Measurements from ENCODE around the gene CLIP2. TPM values are rescaled to one million over a fixed set of nuclear protein-coding genes. Genes with fewer than 3 reads are reported as not detected.
"Not testable (repeated sequence)": the region's sequence is repeated elsewhere in the genome, so short reads cannot be mapped to it uniquely, and the experiment has no call there.

CLIP2 gene
- 14.5 and 22.7 TPM in 2 replicates for total RNA-seq
- 13.4 TPM for polyA plus RNA-seq (2012)

DNA sequence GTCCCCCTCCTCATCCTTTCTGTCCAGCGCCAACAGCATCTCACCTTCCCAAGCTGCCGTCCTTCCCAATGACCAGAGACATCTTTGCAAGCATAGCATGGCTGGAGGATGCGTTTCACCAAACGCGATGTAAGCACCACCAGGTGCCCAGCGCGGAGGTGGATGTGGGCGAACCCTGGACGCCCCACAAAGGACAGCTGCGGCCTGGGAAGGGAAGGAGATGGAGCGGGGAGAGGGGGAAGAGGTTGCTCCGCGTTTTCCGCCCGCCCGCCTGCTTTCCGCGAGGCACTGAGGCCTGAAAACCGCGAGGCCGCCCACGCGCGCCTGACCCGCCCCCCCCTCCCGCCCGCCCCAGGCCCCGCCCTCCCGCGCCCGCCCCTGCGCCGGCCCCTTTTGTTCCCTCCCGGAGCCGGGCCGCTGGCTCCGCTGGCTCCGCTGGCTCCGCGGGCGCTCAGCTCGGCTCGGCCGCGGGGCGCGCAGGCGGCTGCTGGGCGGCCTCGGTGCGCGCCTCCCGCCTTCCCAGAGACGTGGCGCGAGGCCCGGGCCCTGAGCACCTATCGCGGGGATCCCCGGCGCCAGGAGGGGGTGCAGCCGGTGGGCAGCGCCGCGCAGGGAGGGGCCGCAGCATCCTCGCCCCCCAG, at the start of gene CLIP2:
CLIP2 (plus strand) TSS at position 390 of the 641 bp plus-strand sequence. CDS start 28,140 bp downstream, outside the sequence.
- DNase-seq (ENCODE audit: low read depth) = peak; percentile 91

GRCh38 chr7:74240482-74240881, 48.7 kb upstream of the CLIP2 start:
- DNase-seq (ENCODE audit: low read depth) = peak; percentile 21

DNA sequence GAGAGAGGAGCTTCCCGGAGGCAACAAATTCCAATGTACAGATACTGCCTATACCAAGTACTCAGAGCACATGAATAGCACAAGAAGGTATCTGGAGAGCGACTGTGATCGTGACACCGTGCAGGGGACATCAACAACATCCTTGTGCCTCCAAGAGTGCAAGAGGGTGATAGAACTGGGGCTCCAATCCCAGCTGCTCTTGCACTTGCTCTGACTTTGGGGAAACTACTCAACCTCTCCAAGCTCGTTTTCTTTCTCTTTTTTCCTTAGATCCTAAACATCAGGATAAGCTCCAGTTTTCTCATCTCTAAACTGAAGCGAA, 47.1 kb upstream of the CLIP2 start:
- DNase-seq (ENCODE audit: low read depth) = no peak

DNA sequence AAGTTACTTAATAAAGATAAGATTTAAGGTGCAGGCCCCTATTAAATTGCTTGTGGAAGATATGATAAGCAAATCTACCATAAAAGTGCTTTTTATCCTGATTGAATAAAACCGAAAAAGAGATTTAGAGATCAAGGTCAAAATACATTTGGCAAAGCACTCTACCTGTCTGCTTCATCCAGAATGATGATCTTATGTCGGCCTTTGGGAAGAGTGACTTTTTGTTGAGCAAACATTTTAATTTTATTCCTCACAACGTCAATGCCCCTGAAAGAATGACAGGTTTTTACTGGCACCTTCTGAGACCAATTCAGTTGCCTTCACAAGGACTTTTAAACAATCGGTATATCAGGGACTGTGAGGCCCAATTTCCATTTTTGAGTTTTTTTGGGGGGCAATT, 42.7 kb upstream of the CLIP2 start:
- no peak for DNase-seq (ENCODE audit: low read depth)

DNA sequence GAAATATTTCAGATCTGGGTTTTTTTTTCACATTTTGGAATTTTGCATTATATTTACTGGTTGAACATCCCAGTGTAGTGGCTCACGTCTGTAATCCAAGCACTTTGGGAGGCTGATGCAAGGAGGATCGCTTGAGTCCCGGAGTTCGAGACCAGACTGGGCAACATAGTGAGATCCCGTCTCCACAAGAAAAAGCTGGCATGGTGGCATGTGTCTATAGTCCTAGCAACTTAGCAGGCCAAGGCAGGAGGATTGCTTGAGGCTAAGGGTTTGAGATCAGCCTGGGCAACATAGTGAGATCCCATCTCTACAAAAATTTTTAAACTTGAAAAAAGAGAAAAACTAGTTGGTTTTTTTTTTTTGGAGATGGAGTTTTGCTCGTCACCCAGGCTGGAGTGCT, 41.1 kb upstream of the CLIP2 start:
- DNase-seq (ENCODE audit: low read depth) = no peak

DNA sequence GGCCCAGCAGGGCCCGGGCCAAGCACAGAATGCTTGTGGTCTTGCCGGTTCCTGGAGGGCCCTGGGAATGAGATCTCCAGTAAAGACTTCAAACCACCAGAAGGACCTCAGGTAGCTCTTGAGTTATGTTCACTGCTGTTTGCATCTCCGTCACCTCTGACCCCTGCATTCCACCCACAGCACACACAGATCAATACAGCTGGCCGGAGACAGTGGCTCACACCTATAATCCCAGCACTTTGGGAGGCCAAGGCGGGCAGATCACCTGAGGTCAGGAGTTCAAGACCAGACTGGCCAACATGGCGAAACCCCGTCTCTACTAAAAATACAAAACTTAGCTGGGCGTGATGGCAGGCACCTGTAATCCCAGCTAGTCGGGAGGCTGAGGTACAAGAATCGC, 40.1 kb upstream of the CLIP2 start:
- DNase-seq (ENCODE audit: low read depth) = not testable (repeated sequence)

- no peak for DNase-seq (ENCODE audit: low read depth)
Observed at GRCh38 chr7:74252893-74253292, 36.3 kb upstream of the CLIP2 start.

DNA sequence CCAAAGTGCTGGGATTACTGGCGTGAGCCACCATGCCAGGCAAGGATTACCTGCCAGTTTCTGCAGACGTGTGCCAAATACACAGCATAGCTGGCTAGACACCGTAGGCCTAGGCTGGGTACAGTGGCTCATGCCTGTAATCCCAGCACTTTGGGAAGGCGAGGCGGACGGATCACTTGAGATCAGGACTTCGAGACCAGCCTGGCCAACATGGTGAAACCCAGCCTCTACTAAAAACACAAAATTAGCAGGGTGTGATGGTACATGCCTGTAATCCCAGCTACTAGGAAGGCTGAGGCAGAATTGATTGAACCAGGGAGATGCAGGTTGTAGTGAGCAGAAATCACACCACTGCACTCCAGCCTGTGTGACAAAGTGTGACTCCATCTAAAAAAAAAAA, 35.9 kb upstream of the CLIP2 start:
- DNase-seq (ENCODE audit: low read depth) = no peak

- DNase-seq (ENCODE audit: low read depth) = no peak
Observed at GRCh38 chr7:74253835-74254128, 35.4 kb upstream of the CLIP2 start.

GRCh38 chr7:74254129-74254857, 34.9 kb upstream of the CLIP2 start, which contains the start of gene RFC2:
Gene RFC2 (minus strand): TSS chr7:74254399. CDS start chr7:74254383, 16 bp downstream.
- peak; percentile 98 for DNase-seq (ENCODE audit: low read depth)

DNA sequence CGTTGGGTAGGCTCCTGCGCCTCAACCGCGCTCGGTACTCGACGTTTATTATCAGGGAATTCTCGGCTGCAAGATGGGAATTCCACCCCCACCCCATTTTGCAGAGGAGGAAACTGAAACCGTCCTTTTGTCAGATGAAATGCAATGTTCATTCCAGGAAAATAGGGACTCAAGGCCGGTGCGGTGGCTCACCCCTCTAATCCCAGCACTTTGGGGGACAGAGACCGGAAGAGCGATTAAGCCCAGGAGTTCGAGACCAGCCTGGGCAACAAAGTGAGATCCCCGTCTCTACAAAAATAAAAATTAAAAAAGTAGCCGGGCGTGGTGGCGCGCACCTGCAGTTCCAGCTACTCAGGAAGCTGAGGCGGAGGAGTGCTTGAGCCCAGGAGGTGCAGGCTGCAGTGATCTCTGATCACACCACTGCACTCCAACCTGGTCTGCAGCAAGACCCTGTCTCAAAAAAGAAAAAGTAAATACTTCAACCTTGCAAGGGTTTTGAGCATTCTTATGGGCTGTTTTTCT, 34.3 kb upstream of the CLIP2 start:
- DNase-seq (ENCODE audit: low read depth) = no peak

DNA sequence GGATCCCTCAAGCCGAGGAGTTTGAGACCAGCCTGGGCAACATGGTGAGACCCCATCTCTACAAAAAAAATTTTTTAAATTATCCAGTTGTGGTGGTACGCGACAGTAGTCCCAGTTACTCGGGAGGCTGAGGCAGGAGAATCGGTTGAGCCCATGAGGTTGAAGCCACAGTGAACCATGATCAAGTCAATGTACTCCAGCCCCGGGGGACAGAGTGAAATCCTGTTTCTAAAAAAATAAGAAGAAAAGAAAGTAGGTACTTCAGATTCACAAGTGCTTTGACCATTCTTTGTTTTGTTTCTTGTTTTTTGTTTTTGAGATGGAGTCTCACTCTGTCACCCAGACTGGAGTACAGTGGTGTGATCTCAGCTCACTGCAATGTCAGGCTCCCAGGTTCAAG, 33.7 kb upstream of the CLIP2 start:
- not testable (repeated sequence) for DNase-seq (ENCODE audit: low read depth)

DNA sequence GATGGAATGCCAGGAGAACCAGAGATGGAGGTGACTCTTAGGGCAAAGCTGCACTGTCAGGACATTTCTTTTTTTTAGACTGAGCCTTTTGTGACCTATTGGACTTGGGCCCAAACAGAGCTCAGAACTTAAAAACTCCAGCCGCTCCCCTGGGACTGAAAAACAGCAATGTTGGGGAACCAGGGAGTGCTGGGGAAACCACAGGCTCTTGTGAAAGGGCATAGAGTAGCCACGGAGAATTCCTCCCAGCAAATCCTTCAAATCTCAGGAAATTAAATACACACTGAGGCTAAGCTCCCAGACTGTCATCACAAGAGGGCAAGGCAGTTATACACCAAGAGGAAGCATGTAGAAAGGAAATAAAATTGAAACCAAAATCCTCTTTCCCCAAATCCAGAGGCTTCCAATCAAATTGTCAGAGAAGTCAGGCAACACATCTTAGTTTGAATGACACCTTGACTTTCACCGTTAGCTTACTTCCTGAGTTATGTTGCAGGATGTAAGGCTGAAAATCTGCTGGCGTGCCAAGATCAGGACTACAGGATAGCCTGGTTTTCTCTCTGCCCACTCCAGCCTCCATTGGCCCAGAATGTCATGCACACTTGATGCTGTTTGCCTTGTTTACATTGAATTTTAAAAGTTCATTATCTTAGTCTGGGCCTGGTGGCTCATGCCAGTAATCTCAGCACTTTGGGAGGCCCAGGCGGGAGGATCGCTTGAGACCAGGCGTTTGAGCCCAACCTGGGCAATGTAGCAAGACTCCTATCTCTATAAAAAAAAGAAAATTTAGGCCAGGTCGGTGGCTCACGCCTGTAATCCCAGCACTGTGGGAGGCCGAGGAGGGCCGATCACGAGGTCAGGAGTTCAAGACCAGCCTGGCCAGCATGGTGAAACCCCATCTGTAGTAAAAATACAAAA, 32.5 kb upstream of the CLIP2 start:
- peak; percentile 96 for DNase-seq (ENCODE audit: low read depth)

- no peak for DNase-seq (ENCODE audit: low read depth)
Observed at GRCh38 chr7:74258639-74259038, 30.6 kb upstream of the CLIP2 start.

- peak; percentile 95 for DNase-seq (ENCODE audit: low read depth)
Observed at GRCh38 chr7:74262639-74263398, 26.4 kb upstream of the CLIP2 start.

- no peak for DNase-seq (ENCODE audit: low read depth)
Observed at GRCh38 chr7:74263399-74264120, 25.6 kb upstream of the CLIP2 start.

DNA sequence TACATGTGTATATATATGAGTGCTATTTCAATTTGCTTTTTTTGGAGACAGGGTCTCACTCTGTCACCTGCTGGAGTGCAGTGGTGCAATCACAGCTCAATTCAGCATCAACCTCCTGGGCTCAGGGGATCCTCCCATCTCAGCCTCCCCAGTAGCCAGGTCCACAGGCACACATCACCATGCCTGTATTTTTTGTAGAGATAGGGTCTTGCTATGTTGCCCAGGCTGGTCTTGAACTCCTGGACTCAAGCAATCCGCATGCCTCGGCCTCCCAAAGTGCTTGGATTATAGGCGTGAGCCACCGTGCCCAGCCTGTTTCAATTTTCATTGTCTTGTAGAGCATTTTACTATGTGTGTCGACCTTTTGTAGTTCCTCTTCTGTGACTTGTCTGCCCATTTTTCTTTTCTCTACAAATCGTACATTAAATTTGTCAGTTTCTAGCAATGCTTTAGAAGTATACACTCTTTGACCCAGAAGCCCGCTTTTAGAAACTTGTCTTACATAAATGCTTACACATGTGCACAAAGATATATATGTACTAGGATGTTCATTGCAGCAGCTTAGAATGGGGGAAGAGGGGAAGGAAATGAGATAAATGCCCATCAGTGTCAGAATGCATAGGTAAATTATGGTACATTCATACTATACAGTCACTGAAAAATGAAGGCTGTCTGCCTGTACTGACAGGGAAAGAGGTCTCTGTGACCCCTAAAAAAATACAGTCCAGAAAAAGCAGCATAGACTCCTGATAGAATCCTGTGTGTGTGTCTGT, 22.8 kb upstream of the CLIP2 start:
- DNase-seq (ENCODE audit: low read depth) = no peak

DNA sequence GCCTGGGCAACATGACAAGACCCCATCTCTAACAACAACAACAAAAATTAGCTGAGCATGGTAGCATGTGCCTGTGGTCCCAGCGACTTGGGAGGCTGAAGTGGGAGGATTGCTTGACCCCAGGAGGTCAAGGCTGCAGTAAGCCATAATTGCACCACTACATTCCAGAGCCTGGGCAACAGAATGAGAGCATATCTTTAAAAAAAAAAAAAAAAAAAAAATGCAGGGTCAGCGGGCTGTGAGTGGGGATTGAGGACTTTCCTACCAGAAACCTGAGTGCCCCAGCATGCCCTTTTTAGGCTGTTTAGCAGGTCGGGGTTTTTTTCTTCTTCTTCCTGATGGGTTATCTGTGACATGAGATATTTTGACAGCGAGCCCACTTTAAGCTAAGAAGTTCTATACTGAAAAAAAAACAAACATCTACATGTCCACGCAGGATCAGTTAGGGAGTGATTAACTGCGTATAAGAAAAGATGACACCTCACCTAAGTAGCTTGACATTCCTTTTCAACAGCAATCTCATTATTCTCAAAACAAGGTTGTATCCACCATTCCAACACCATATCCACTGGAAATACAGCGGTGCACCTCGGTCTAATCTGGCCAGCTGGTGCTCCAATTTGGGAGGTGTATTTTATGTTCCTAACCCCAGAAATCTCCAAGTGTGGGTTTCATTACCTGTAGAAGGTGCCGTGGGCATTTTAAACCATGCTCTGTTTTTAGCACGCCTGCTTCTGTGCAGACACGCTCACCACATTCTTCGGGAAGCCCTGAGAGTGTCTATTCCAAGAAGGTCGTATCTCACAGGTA, 21.2 kb upstream of the CLIP2 start:
- no peak for DNase-seq (ENCODE audit: low read depth)

Measured in myocyte (in vitro differentiated cells).